ENCODE results near the gene TSPAN11.

The TSPAN11 gene

DNA sequence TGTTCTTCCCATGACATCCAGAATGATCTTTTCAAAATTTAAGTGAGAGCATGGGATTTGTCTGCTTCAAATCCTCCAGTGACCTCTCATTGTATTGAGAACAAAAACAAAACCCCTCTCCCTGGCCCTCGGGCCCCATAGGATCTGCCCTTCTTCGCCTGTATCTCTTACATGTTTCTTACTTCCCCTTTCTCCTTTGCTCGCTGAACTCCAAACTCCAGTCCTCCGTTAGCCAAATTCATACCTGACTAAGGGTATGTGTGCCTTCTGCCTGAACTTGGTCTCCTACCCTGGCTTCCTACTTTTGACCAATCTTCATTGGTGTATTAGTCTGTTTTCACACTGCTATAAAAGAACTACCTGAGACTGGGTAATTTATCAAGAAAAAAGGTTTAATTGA, 13.2 kb upstream of the TSPAN11 start:
- no peak for DNase-seq

- no peak for DNase-seq
These were observed 11.5 kb upstream of the TSPAN11 start for GRCh38 chr12:30914986-30915591.

GRCh38 chr12:30923057-30923456, 3.5 kb upstream of the TSPAN11 start:
- DNase-seq, result no peak

GRCh38 chr12:30925607-30926242, 823 bp upstream of the TSPAN11 start:
- DNase-seq, result no peak

- DNase-seq, result no peak
These were observed 669 bp downstream of the TSPAN11 start for GRCh38 chr12:30927222-30927611.

GRCh38 chr12:30928356-30929244, 2.1 kb downstream of the TSPAN11 start:
- DNase-seq, result no peak

DNA sequence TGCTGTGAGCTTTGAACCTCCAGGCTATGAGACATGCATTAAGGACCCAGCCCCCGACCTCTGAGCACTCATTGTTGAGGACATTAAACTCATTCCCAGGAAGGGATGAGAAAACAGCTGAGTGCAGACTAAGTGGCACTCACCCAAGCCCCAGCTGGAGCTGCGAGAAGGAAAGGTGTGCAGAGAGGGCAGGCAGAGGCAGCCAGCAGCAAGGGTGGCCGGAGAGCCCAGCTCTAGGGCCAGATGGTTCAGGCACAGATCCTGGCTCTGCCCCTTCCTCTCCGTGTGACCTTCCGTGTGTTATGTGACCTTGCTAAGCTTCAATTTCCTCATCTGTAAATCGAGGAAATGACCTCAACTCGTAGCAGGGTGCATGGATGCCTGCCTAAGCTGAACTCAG, 3.7 kb downstream of the TSPAN11 start:
- no peak for DNase-seq

- DNase-seq, result no peak
These were observed 4.1 kb downstream of the TSPAN11 start for GRCh38 chr12:30930641-30931040.

GRCh38 chr12:30932881-30933280, 6.3 kb downstream of the TSPAN11 start:
- no peak for DNase-seq

DNA sequence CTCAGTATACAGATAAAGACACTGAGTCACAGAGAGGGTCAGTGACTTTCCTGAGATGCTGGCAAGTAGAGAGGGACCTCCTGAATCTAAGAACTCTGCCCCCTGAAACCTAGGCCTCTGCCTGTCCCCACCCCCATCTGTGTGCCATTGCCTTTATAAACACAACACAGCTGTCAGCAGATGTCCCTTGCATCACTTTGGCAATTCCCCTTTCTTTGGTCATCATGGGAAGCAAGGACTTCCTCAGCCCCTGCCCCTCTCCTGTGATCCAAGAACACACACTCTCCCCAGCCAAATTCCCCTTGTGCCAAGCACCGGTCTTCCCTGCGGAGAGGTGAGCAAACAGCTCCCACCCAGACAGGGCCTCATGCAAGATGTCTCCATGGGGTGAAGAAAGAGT, 8.3 kb downstream of the TSPAN11 start:
- DNase-seq, result no peak

GRCh38 chr12:30936036-30936435, 9.5 kb downstream of the TSPAN11 start:
- DNase-seq, result no peak

- no peak for DNase-seq
These were observed 12.7 kb downstream of the TSPAN11 start for GRCh38 chr12:30939234-30939633.

DNA sequence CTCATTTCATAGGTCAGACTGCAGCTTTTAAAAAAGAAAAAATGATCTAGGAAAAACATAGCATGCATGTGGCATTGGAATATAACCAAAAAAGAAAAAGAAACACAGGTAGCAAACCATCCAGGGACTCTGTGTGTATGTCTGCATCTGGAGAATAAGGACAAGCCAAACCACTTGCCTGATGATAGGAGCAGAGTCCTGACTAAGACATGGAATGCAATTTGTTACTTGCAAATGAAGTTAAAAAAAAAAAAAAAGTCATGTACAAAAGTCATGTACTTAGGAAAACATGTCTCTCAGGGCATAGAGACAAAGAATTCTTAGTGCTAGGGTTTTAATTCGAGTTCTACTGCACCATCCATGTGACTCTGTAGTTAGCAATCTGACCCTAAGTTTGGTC, 15.9 kb downstream of the TSPAN11 start:
- no peak for DNase-seq

DNA sequence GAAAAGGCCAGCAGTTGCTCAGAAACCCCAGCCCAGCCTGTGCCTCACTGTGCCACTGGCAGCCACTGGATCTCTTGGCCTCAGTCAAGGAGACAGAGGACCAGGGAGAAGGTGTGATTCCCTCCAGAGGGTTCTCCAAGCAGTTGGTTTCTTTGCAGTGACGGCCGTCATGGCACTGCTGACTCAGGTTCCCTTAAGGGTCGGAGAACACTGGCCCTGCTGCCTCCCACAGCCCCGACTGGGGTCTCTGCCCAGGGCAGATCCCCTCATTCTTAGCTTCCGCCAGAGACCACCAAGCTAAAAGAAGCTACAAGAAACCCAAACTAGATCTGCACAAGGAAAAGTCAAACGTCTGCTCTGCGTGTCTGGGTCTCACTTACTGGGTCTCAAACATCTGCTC, 16.4 kb downstream of the TSPAN11 start:
- DNase-seq, result no peak

DNA sequence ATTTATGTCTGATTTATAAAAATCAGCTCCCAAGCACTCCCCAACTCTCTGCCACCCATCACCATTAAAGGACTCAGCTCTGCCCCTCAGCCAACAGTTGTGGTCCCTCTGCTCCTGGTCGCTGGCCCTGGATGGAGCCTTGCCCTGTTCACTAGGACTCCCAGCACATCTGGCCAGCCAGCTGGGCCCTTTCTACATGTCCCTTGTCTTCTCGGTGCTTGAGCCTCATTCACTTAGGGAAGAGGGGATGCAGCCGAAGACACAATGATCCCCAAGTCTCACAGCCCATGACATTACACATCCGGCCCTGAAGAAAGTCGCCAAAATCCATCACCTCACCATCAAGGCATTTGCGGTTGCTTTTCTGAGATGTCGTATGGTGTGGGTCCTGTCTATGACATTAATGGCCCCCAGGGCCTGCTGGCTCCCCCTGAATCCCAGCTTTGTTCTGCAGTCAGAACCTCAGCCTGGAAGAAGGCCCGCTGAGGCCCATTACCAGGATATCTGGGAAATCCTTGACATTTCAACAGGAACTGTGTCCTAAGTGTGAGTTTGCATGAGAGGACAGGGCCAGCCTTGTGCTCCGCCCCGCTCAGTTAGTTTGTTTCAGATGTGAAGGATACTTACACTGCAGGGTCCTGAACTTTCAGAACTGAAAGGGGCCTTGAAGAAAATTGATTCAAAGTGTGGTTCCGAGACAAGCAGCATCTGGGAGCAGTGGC, 19.1 kb downstream of the TSPAN11 start:
- no peak for DNase-seq

DNA sequence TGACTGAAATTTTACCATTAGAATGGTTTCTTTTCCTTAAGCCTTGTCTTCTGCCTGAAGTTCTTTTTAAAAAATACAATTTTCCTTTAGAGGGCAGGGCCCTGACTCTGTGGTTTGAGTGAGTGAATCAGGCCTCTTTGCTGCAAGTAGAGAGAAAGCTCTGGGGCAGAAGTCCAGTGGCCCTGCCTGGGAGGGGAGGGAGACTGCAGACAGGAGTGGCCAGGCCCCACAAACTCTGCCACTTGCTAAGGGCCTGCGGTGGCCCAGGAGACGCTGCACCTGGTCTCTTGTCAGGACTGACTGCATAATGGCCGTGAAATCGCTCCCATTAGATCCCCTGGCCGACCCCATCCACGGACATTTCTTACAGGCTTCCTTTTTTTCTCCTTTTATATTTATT, 25.5 kb downstream of the TSPAN11 start:
- no peak for DNase-seq

DNA sequence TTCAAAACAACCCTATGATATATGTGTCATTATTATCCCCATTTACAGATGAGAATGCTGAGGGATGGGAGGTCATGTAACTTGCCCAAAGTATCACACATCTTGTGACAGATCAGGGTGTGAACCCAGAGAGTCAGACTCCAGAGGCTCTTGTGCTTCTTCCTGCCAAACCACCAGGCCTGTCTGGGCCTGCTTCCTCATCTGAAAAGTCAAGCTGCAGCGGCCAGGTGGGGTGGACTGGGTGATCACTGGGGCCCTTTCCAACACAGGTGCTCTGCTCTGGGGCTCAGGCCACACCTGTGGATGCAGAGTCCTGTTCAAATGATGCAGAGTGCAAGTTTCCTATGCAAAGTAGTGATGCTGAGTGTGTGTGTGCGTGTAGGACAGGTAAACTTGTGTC, 26.7 kb downstream of the TSPAN11 start:
- no peak for DNase-seq

DNA sequence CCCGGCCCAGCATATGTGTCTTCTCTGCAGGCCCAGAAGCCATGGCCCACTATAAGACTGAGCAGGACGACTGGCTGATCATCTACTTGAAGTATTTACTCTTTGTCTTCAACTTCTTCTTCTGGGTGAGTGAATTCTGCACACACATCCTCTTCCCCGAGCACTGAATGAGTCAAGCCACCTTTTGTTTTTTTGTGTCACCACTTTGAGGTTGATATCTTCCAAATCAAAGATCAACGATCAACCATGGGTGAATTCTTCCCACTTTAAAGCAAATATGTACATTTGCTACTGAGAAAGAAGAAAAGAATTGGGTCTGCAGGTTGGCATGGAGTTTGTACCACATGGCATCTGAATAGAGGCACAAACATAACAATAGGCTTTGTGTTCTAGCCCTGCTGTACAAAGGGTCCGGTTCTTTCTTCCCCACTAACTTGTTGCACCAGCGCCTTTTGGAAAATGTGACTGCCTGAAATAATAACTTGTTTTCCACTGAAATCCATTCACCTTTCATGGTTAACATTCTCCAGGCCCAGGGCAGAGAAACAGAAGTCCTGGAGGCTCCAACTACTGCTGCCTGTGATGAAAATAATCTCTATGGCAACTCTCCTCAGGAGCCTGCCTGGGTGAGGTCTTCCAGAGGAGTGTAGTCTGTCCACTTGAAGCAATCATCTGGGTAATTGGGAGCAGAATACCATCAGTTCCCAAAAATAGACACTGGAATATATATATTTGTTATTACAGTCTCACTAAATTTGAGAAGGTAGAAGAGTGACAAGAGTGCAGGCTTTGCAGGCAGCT, 27.6 kb downstream of the TSPAN11 start:
- DNase-seq, result no peak

DNA sequence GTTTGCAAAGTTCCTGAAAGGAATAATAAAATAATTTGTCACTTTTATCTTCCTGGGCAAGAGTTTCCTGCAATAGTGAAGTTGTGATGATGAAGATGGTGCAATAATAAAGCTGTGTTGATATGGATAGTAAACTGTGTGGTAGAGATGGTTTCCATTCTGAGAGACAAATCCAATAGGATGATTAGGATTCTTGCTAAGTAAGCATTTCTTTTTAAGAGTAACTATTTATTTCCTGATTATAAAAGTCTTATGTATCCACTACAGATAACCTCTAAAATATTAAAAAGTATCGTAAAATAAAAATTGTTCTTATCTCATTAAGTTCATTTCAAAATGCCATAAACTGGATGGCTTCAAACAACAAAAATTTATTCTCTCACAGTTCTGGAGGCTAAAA, 28.7 kb downstream of the TSPAN11 start:
- no peak for DNase-seq

- no peak for DNase-seq
These were observed 32.7 kb downstream of the TSPAN11 start for GRCh38 chr12:30959110-30959710.

DNA sequence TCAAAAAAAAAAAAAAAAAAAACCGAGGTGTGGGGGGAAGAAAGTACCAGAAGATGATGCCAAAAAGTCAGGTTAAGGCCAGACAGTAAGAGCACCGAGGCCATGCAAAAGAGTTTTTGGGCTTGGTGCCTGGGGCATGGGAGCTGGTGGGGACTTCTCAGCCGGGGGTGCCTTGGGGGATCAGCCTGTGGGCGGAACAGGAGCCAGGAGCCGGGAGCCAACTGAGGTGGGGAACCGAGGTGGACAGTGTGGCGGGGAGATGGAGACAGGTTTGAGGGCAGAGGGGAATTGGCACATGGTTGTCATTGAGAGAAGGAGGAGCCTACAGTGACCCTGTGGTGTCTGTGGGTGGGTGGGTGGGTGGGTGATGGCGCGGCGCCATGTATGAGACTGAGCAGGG, 33.2 kb downstream of the TSPAN11 start:
- no peak for DNase-seq

DNA sequence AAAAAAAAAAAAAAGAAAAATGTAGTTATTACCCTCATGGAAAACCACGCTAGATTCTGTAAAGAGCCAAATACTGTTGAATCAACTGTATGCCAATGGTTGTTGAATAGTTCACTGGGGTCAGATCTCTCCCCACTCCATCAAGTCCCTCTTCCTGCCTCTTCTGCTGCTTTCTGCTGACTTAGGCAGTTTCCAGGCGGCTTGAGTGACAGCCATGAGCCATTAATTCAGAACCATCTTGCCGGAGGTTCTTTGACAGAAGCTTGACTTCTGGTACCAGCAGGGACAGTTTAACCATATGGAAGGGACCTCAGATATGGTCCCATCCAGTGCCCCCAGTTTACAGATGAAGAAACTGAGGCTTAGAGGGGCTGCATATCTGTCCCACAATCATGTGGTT, 34.5 kb downstream of the TSPAN11 start:
- DNase-seq, result no peak
